Measurements from ENCODE around the gene GAMT.
A peak's percentile ranks its signal among the peaks of the same experiment; 100 is the strongest.

The GAMT gene

DNA sequence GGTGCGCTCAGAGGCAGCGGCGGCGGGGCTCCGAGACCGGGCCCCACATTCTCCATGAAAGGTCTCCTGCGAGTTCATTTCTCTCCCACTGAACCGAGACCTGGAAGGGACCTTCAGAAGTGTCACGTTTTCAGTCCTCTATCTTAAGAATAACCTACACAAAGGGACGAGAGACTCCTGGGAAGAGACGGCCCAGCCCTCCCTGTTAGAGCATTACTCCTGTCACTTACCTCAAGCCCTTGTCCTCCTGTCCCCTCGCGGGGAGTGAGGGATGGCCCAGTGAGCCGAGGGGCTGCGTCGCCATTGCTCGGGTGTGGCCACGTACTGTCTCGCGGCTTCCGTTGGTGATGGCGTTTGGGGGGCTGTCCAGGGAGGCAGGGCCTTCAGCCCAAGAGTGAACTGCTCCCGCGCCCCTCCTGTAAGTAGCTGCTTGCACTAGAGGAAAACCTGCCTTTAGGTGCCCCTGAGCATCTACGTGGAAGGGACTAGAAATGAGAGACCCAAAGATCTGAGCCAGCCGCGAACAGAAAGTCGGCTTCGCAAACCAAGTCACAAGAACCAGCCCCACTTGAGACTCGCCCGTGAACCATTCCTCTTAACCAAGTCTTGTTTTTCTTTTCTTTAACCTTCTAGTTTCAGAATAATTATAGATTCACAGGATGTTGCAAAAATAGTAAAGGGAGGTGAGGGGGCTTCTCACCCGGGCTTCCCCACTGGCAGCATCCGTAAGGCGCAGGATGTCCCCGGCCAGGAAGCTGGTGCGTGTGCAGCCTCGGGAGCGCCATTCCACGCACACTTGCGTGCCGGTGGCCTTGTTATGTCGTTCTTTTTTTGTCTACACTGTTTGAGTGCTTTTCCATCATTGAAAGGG, 38.7 kb downstream of the GAMT start:
- POLR2A ChIA-PET (ENCODE audit: low non-redundant PET): no interaction called here
- peak overlapping the region; percentile 73 for H3K27ac ChIP-seq
- no peak for DNase-seq (ENCODE audit: low spot score)
- CTCF ChIA-PET: no interaction called here
- TF ChIP-seq, protein P1, sequence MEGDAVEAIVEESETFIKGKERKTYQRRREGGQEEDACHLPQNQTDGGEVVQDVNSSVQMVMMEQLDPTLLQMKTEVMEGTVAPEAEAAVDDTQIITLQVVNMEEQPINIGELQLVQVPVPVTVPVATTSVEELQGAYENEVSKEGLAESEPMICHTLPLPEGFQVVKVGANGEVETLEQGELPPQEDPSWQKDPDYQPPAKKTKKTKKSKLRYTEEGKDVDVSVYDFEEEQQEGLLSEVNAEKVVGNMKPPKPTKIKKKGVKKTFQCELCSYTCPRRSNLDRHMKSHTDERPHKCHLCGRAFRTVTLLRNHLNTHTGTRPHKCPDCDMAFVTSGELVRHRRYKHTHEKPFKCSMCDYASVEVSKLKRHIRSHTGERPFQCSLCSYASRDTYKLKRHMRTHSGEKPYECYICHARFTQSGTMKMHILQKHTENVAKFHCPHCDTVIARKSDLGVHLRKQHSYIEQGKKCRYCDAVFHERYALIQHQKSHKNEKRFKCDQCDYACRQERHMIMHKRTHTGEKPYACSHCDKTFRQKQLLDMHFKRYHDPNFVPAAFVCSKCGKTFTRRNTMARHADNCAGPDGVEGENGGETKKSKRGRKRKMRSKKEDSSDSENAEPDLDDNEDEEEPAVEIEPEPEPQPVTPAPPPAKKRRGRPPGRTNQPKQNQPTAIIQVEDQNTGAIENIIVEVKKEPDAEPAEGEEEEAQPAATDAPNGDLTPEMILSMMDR (conservative IDR thresholded peaks at IDR 0.05; ENCODE audit: low read depth): no peak

DNA sequence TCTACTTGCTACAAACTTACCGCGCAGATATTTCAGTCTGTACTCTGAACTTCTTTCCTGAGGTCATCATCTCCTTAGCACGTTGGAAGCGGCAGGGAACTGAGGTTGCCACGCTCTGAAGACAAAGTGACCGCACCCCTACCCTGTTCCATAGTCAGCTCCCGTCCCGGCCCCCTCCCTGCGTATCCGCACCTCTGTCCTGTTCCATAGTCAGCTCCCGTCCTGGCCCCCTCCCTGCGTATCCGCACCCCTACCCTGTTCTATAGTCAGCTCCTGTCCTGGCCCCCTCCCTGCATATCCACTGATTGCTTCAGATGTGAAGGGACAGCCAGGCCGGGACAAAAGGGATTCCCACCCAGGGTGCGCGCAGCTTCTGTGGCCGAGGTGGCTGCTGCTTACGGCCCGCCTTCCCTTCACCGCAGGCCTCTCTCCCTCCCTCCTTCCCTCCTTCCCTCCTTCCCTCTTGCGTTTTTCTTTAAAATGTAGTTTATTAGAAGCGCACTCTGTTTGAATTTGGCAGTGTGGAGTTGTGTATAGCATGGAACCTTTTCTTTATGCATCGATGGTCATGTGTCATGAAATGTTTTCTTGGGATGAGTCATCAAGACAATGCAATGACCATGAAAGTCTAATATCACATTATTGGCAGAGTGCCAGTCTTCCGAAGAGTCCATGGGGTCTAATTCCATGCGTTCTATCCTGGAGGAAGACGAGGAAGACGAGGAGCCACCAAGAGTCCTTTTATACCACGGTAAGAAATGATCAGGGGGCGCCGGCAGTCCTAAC, 39.5 kb downstream of the GAMT start:
- TF ChIP-seq, protein P1 (conservative IDR thresholded peaks at IDR 0.05; ENCODE audit: low read depth): no peak
- CTCF ChIA-PET: no interaction called here
- no peak for DNase-seq (ENCODE audit: low spot score)
- H3K27ac ChIP-seq: peak overlapping the region; percentile 73
- POLR2A ChIA-PET (ENCODE audit: low non-redundant PET): no interaction called here

GRCh38 chr19:1360818-1361461, 40.4 kb downstream of the GAMT start:
- ChIA-PET POLR2A (ENCODE audit: low non-redundant PET) (no interaction called here), CTCF (interaction anchor here (0.5 kb wide), 1 partner anchor 88 kb away, joined by 4 read pairs; no protein-coding TSS in a partner anchor)
- peak overlapping the region; percentile 73 for H3K27ac ChIP-seq
- DNase-seq (ENCODE audit: low spot score): no peak
- TF ChIP-seq, protein P1 (conservative IDR thresholded peaks at IDR 0.05; ENCODE audit: low read depth): no peak

DNA sequence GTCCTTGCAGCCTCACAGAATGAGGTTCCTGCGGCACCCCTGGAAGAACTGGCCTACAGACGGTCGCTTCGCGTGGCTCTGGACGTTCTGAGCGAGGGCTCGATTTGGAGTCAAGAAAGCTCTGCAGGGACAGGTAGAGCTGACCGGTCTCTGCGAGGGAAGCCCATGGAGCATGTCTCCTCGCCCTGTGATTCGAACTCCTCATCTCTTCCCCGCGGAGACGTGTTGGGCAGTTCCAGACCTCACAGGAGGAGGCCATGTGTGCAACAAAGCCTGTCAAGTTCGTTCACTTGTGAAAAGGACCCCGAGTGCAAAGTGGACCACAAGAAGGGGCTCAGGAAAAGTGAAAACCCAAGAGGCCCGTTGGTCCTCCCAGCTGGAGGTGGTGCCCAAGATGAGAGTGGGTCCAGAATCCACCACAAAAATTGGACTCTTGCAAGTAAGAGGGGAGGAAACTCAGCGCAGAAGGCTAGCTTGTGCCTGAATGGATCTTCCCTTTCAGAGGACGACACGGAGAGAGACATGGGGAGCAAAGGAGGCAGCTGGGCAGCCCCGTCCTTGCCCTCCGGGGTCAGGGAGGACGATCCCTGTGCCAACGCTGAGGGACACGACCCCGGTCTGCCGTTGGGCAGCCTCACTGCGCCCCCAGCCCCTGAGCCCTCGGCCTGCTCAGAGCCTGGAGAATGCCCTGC, 41.1 kb downstream of the GAMT start:
- DNase-seq (ENCODE audit: low spot score): no peak
- ChIA-PET CTCF (no interaction called here), POLR2A (ENCODE audit: low non-redundant PET) (no interaction called here)
- TF ChIP-seq, protein P1 (conservative IDR thresholded peaks at IDR 0.05; ENCODE audit: low read depth): no peak
- peak overlapping the region; percentile 73 for H3K27ac ChIP-seq

GRCh38 chr19:1357531-1358109, 43.7 kb downstream of the GAMT start:
- ChIA-PET POLR2A (ENCODE audit: low non-redundant PET) (no interaction called here), CTCF (interaction anchor here (0.7 kb wide), 1 partner anchor 48 kb away, joined by 3 read pairs; no protein-coding TSS in a partner anchor)
- TF ChIP-seq, protein P1 (conservative IDR thresholded peaks at IDR 0.05; ENCODE audit: low read depth): no peak
- no peak overlapping the region for H3K27ac ChIP-seq
- DNase-seq (ENCODE audit: low spot score): no peak
